Measurements from ENCODE around the gene SALL1.

The SALL1 gene

DNA sequence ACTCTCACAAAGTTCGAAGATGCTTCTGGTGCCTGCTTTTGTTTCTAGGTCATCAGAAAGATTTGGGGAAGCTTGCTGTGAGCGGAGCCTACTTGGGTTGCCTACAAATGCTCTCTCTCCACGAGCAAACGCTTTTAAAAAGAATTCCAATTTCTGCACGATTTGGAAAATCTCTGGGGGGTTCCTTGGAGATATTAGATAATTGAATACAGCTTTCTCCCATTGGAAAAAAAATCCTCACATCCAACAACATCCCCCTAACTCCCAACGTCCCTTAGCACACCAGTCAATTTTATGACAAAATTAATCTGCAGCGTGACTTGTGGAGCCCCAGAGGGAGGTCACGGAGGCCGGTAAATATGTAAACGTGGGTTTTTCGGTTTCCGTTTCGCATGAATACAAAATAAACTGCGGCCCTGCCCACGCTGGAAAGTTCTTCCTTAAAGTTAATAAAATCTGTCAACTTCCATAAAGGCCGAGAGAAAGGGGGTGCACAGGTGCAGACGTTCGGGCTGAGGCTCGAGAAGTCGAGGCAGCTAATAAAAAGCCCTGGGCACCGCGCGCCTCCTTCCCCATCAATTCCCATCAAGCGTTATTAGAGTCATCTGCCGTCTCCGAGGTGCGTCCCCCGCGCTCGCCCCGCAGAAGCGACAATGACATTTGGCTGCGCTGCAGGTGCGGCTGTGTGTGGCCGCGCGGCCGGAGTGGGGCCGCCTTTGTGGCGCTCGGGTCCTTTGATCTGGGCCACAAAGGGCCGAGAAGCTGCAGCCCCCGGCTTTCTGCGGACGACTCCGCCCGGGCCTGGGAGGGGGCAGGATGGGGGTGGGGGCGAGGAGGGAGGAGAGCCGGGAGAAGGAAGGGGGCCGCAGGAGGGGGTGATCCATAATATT is 37.6 kb downstream of the SALL1 start:
- Mint-ChIP-seq H3K27ac (no peak overlapping the region), H3K27me3 (peaks cover 52% of the 10 kb centered on the region), H3K4me3 (no peak overlapping the region), H3K36me3 (no peaks in the 10 kb centered on the region), H3K4me1 (no peaks in the 10 kb centered on the region), H3K9me3 (peaks cover 3% of the 10 kb centered on the region)
- ATAC-seq, result no peak

- H3K27me3 Mint-ChIP-seq, result peaks cover 52% of the 10 kb centered on the region
Measured at GRCh38 chr16:51112323-51112722, 38.7 kb downstream of the SALL1 start.

DNA sequence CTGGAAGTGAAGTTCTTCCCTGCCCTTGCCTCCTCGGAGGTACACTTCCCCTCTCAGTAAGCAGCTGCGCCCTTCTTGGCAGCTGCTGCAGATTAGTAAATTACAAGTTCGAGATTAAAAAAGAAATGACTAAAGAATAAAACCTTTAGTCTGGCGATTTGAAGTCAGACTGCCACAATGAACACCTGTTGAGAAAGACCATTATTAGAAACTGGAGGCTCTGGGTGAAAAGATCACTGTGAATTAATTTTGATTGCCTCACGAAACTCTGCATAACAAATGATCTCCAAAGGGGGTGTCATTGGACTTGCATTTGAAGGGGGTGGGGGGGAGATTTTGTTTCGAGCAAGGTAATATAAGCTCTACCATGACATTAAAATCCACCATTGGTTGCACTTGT is 39.3 kb downstream of the SALL1 start:
- Mint-ChIP-seq H3K36me3 (no peaks in the 10 kb centered on the region), H3K27me3 (peaks cover 52% of the 10 kb centered on the region), H3K4me1 (no peaks in the 10 kb centered on the region), H3K9me3 (peaks cover 3% of the 10 kb centered on the region), H3K27ac (no peak overlapping the region), H3K4me3 (no peak overlapping the region)
- ATAC-seq, result no peak

More at GRCh38 chr16:51112323-51112722, 38.7 kb downstream of the SALL1 start:
- peaks cover 3% of the 10 kb centered on the region for H3K9me3 Mint-ChIP-seq
- H3K36me3 Mint-ChIP-seq, result no peaks in the 10 kb centered on the region
- ATAC-seq, result no peak
- H3K4me1 Mint-ChIP-seq, result no peaks in the 10 kb centered on the region
- H3K4me3 Mint-ChIP-seq, result no peak overlapping the region
- H3K27ac Mint-ChIP-seq, result no peak overlapping the region

- Mint-ChIP-seq H3K27me3 (peaks cover 43% of the 10 kb centered on the region), H3K27ac (no peak overlapping the region), H3K4me3 (no peak overlapping the region), H3K36me3 (no peaks in the 10 kb centered on the region), H3K4me1 (no peaks in the 10 kb centered on the region), H3K9me3 (peaks cover 3% of the 10 kb centered on the region)
- no peak for ATAC-seq
Measured at GRCh38 chr16:51110700-51111157, 40.3 kb downstream of the SALL1 start.

DNA sequence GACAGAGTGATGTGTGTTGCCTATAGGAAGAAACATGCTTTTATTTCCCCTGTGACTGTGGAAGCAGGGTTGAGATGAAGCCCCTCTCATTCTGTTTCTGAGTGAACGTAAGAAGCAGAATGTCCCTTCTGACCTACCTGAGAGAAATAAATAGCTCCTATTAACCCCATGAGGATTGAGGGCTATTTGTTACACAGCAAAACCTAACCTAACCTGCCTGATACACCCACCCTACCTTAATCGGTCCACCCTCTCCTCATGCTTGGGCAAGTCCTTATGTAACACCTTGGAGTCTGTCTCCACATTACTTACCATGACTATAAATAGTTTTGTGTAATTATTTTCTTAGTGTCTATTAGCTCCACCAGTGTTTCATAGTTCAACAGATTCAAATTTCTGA is 41.9 kb downstream of the SALL1 start:
- H3K4me1 Mint-ChIP-seq, result no peaks in the 10 kb centered on the region
- peaks cover 3% of the 10 kb centered on the region for H3K9me3 Mint-ChIP-seq
- no peak overlapping the region for H3K4me3 Mint-ChIP-seq
- no peaks in the 10 kb centered on the region for H3K36me3 Mint-ChIP-seq
- ATAC-seq, result no peak
- H3K27ac Mint-ChIP-seq, result no peak overlapping the region
- peaks cover 29% of the 10 kb centered on the region for H3K27me3 Mint-ChIP-seq

GRCh38 chr16:51107742-51108141 is 43.3 kb downstream of the SALL1 start:
- H3K27ac Mint-ChIP-seq, result no peak overlapping the region
- no peaks in the 10 kb centered on the region for H3K36me3 Mint-ChIP-seq
- H3K27me3 Mint-ChIP-seq, result peaks cover 17% of the 10 kb centered on the region
- peaks cover 3% of the 10 kb centered on the region for H3K9me3 Mint-ChIP-seq
- H3K4me1 Mint-ChIP-seq, result no peaks in the 10 kb centered on the region
- no peak overlapping the region for H3K4me3 Mint-ChIP-seq
- no peak for ATAC-seq

DNA sequence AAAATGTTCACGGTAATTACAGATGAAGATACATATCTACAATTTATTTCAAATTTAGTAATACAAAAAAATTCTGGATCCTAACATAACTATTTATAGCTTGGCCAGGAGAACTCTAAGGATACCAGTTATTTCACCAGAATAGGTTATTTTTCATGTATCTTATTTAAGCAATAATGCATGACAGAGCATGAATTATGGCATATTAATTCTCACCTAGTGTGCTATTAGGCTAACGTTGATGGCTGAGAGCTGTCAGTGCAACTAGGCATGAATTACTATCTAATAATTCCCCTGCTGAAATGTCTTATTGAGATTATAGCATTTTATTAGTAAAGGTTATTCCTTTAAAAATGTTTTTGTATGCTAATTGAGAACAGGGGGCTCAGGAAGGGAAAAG is 44.5 kb downstream of the SALL1 start:
- Mint-ChIP-seq H3K36me3 (no peaks in the 10 kb centered on the region), H3K27ac (no peak overlapping the region), H3K4me3 (no peak overlapping the region), H3K27me3 (peaks cover 8% of the 10 kb centered on the region), H3K4me1 (no peaks in the 10 kb centered on the region), H3K9me3 (peaks cover 3% of the 10 kb centered on the region)
- ATAC-seq, result no peak

DNA sequence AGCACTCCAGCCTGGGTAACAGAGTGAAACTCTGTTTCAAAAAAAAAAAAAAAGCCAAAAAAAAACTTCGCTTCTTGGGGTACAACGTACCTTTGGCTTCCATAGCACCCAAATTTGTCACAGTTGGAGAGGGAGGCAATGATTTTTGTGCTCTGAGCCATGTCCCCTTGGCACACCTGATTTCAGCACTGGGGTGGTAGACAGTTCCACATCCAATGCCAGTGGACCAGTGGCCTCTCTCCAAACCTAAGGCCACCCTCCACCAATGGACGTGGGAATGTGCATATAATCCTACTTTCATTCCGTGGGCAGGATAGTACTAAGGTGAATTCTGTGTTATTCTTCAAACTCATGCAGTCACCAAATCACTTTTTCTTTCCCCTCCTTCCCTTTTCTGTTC is 47.5 kb downstream of the SALL1 start:
- Mint-ChIP-seq H3K9me3 (no peaks in the 10 kb centered on the region), H3K36me3 (no peaks in the 10 kb centered on the region), H3K27me3 (no peaks in the 10 kb centered on the region), H3K27ac (no peak overlapping the region), H3K4me1 (no peaks in the 10 kb centered on the region), H3K4me3 (no peak overlapping the region)
- ATAC-seq, result no peak

GRCh38 chr16:51097729-51098128 is 53.3 kb downstream of the SALL1 start:
- H3K9me3 Mint-ChIP-seq, result peaks cover 3% of the 10 kb centered on the region
- no peak overlapping the region for H3K4me3 Mint-ChIP-seq
- H3K27ac Mint-ChIP-seq, result no peak overlapping the region
- no peak for ATAC-seq
- no peaks in the 10 kb centered on the region for H3K4me1 Mint-ChIP-seq
- no peaks in the 10 kb centered on the region for H3K27me3 Mint-ChIP-seq
- no peaks in the 10 kb centered on the region for H3K36me3 Mint-ChIP-seq

- peaks cover 5% of the 10 kb centered on the region for H3K9me3 Mint-ChIP-seq
- no peak overlapping the region for H3K4me3 Mint-ChIP-seq
- no peak overlapping the region for H3K27ac Mint-ChIP-seq
- H3K4me1 Mint-ChIP-seq, result no peaks in the 10 kb centered on the region
- no peaks in the 10 kb centered on the region for H3K36me3 Mint-ChIP-seq
- no peak for ATAC-seq
- H3K27me3 Mint-ChIP-seq, result no peaks in the 10 kb centered on the region
Measured at GRCh38 chr16:51095890-51096626, 55.0 kb downstream of the SALL1 start.

DNA sequence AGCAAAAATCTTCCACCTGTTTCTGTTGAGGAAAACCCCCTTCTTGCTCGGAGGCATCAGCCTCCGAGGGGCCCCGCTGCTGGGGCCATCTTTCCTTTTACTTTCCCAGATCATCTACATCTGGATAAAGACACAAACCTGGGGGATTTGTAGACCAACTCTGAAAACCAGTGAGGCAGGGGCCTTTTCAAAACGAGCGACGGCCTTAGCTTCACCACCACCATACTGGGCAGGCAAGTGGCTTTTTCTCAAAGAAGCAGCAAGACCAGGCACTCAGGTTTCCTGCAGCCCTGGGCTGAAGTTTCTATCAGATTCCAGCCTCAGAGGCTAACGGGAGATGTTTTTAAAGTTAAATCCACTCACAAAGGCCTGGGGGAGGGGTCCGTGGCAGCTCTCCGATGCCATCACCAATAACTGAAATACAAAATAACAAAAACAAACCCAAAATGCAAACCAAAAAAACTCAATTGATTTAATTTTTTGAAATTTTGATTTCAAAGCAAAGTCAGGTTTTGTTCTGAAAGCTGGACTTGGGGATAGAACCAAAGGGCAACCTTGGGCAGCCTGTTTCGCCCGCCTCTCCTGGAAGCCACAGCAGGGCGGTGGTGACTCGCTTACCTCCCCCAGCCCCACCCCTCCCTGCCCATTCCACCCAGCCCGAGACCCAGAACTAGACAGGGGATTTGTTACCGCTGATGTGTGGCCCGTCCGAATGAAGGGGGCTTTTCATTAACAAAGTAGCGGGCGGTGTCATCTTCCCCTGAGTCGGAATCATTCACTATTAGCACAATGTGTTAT is 55.8 kb downstream of the SALL1 start:
- Mint-ChIP-seq H3K27me3 (no peaks in the 10 kb centered on the region), H3K4me3 (no peak overlapping the region), H3K27ac (no peak overlapping the region), H3K36me3 (no peaks in the 10 kb centered on the region), H3K4me1 (no peaks in the 10 kb centered on the region), H3K9me3 (peaks cover 6% of the 10 kb centered on the region)
- no peak for ATAC-seq

- Mint-ChIP-seq H3K4me3 (no peak overlapping the region), H3K9me3 (peaks cover 7% of the 10 kb centered on the region), H3K4me1 (no peaks in the 10 kb centered on the region), H3K36me3 (no peaks in the 10 kb centered on the region), H3K27me3 (no peaks in the 10 kb centered on the region), H3K27ac (no peak overlapping the region)
- no peak for ATAC-seq
Measured at GRCh38 chr16:51093726-51094280, 57.3 kb downstream of the SALL1 start.

Data from stimulated activated memory B cell treated with anti-CD40 and anti-IgM and Interleukin-4, amounts not matched to agents 10 μg/mL and 1 μg/mL and 100 μg/mL, for 72 hours (primary cell).